B cell (primary cell): ENCODE measurements around the gene FER. TPM values are rescaled to one million over a fixed set of nuclear protein-coding genes. Genes with fewer than 3 reads are reported as not detected.

Experiments used
- ATAC-seq: fragments of 200-7000 bp; cut with Tn5 transposase; one replicate; pipeline ENCODE4 v1.10.0; 2021; ENCODE audit warnings: low read depth, mild to moderate bottlenecking, moderate number of reproducible peaks, moderate library complexity
- CTCF ChIA-PET: fragments of 350-600 bp; sonication (Branson Sonifier 250); formaldehyde crosslinking; loops from one replicate; lab custom pipeline; 2021; ENCODE audit warnings: antibody characterized with exemption, inconsistent platforms; lab: Charles Lee
- POLR2A ChIA-PET: fragments of 350-600 bp; sonication (Branson Sonifier 250); formaldehyde crosslinking; loops from one replicate; lab custom pipeline; 2021; ENCODE audit warnings: antibody characterized with exemption; lab: Charles Lee
- DNase-seq: peaks from one replicate; pipeline ENCODE4 v3.0.0; 2013
- H2AFZ ChIP-seq: 2 replicates; pipeline ENCODE4 v1.6.1; 2012; ENCODE audit warnings: mild to moderate bottlenecking, low read depth, low read length; ENCODE audit not compliant: insufficient read depth, poor library complexity, severe bottlenecking
- H3K27ac ChIP-seq, 2 donors: 1 replicate in 1 of 2; 2 replicates in 1 of 2; pipeline ENCODE4 v1.5.1; 2012 to 2013; ENCODE audit warnings: low read length in 2 of 2, mild to moderate bottlenecking in 2 of 2, moderate library complexity in 1 of 2
- H3K27me3 ChIP-seq, 4 experiments: fragments of 200-600 bp in 1 of 4; sonication (generic) in 1 of 4; replicated peaks in 1 of 4; 1 replicate in 2 of 4; 2 replicates in 2 of 4; pipeline versions ENCODE4 v1.6.1 to v1.7.0; 2013 to 2016; ENCODE audit warnings: low read length in 3 of 4, mild to moderate bottlenecking in 2 of 4, mixed read lengths in 1 of 4, moderate library complexity in 1 of 4; ENCODE audit not compliant: insufficient read depth in 4 of 4, control insufficient read depth in 3 of 4; ENCODE audit errors: control extremely low read depth in 1 of 4
- H3K36me3 ChIP-seq, 2 experiments: replicated peaks in 1 of 2; 1 replicate in 1 of 2; 2 replicates in 1 of 2; pipeline versions ENCODE4 v1.6.1 to v1.7.1; 2013; ENCODE audit warnings: low read length in 1 of 2; ENCODE audit not compliant: insufficient read depth in 2 of 2, control insufficient read depth in 1 of 2; ENCODE audit errors: control extremely low read depth in 1 of 2, extremely low read depth in 1 of 2
- H3K4me1 ChIP-seq, 2 donors: fragments of 200-600 bp in 1 of 2; sonication (generic) in 1 of 2; 1 replicate in 1 of 2; 2 replicates in 1 of 2; pipeline versions ENCODE4 v1.5.1 to v1.6.1; 2013 to 2017; ENCODE audit warnings: low read length in 2 of 2; ENCODE audit not compliant: control insufficient read depth in 2 of 2, insufficient read depth in 2 of 2
- H3K4me2 ChIP-seq: replicated peaks from 2 replicates; pipeline ENCODE3; 2012; ENCODE audit warnings: mild to moderate bottlenecking, low read depth, low read length; ENCODE audit not compliant: poor library complexity, severe bottlenecking
- H3K4me3 ChIP-seq, 5 experiments: fragments of 200-600 bp in 1 of 5; sonication (generic) in 1 of 5; 1 replicate in 3 of 5; 2 replicates in 2 of 5; pipeline versions ENCODE4 v1.5.1 to v1.7.0; 2011 to 2016; ENCODE audit warnings: low read length in 4 of 5, mild to moderate bottlenecking in 4 of 5, low read depth in 2 of 5, control low read depth in 1 of 5, moderate library complexity in 1 of 5; ENCODE audit not compliant: insufficient read depth in 1 of 5; ENCODE audit errors: control extremely low read depth in 1 of 5, extremely low read depth in 1 of 5
- H3K79me2 ChIP-seq: fragments of 200-600 bp; sonication (generic); one replicate; pipeline ENCODE4 v1.6.0; 2016; ENCODE audit warnings: low read length; ENCODE audit not compliant: control insufficient read depth, insufficient read depth
- H3K9ac ChIP-seq: fragments of 200-600 bp; sonication (generic); 2 replicates; pipeline ENCODE4 v1.6.1; 2017; ENCODE audit warnings: mild to moderate bottlenecking, low read length, moderate library complexity
- H3K9me3 ChIP-seq, 3 donors: one replicate each; pipeline versions ENCODE4 v1.6.1 to v1.7.1; 2013; ENCODE audit warnings: low read length in 2 of 3; ENCODE audit not compliant: control insufficient read depth in 2 of 3, insufficient read depth in 1 of 3; ENCODE audit errors: control extremely low read depth in 1 of 3
- H4K20me1 ChIP-seq: 2 replicates; pipeline ENCODE4 v1.6.0; 2012; ENCODE audit warnings: mild to moderate bottlenecking, low read length; ENCODE audit not compliant: insufficient read depth, control insufficient read depth, poor library complexity, severe bottlenecking
- H3K27ac Mint-ChIP-seq: one replicate; pipeline ENCODE4 v1.8.0; 2021; ENCODE audit warnings: mixed read lengths
- H3K27me3 Mint-ChIP-seq: one replicate; pipeline ENCODE4 v1.8.0; 2021; ENCODE audit warnings: mixed read lengths
- H3K4me1 Mint-ChIP-seq: one replicate; pipeline ENCODE4 v1.8.0; 2021; ENCODE audit warnings: mixed read lengths
- H3K4me3 Mint-ChIP-seq: one replicate; pipeline ENCODE4 v1.8.0; 2021; ENCODE audit warnings: mixed read lengths
- H3K9me3 Mint-ChIP-seq: one replicate; pipeline ENCODE4 v1.8.0; 2022; ENCODE audit warnings: mixed read lengths; ENCODE audit not compliant: insufficient read depth
- EZH2 ChIP-seq: IDR thresholded peaks from 2 replicates; pipeline ENCODE4 v1.6.1; 2012; ENCODE audit warnings: borderline replicate concordance, low read depth, mild to moderate bottlenecking, moderate library complexity, low read length; ENCODE audit not compliant: insufficient read depth, poor library complexity, severe bottlenecking
- WGBS: methylation state at CpG from one replicate; pipeline ENCODE4 v1.1.5; 2013; ENCODE audit warnings: missing lambda C conversion rate; ENCODE audit not compliant: insufficient coverage; 5-methylcytosine and 5-hydroxymethylcytosine counted together
- intact Hi-C: fragments of 100-400 bp; cut with micrococcal nuclease; formaldehyde crosslinking; loops from one replicate; pipeline ENCODE4 v1.10.0; 2022
- polyA plus RNA-seq: library from polyadenylated mRNA; depleted of rRNA; stranded (reverse); fragments of >200 nt; gene quantifications from 2 replicates; pipeline ENCODE4 v1.2.3, GENCODE V29; 2012
- total RNA-seq, 2 donors: library from RNA; stranded (reverse); fragments of 120-200 nt in 1 of 2; gene quantifications; 1 replicate in 1 of 2; 2 replicates in 1 of 2; pipeline versions ENCODE4 v1.2.3 to v1.2.4, GENCODE V29; 2013 to 2022
- TF ChIP-seq, protein P1 (sequence below): fragments of 200-600 bp; IDR thresholded peaks from one replicate; pipeline ENCODE4 v1.8.0; 2022; ENCODE audit warnings: antibody characterized with exemption, mild to moderate bottlenecking

FER gene
- total and polyA plus RNA-seq, 2 donors (not counting 1 experiment from before 2014, with no cell fraction given) = 1.3 to 41.3 TPM

DNA sequence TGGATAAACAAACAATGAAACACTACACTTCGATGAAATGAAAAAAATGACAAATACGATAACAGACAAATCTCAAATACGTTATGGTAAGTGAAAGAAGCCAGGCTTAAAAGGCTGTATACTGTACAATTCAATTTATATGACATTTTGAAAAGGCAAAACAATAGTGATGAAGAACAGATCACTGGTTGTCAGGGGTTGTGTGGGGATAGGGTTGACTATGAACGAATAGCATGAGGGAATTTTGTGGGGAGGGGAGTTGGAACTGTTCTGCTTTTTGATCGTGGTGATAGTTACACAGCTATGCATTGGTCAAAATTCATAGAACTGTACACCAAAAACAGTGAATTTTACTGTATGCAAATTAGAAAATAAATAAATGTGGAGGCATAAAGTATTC is 7.8 kb upstream of the FER start:
- Histone ChIP-seq H3K27me3 (no peaks in the 10 kb centered on the region), H3K4me1 (no peaks in the 10 kb centered on the region), H3K27ac (no peak overlapping the region), H2AFZ (no peak overlapping the region), H3K4me3 (no peak overlapping the region), H3K36me3 (no peaks in the 10 kb centered on the region), H3K4me2 (no peak overlapping the region), H4K20me1 (no peaks in the 10 kb centered on the region), H3K9me3 (no peaks in the 10 kb centered on the region), H3K79me2 (no peaks in the 10 kb centered on the region), H3K9ac (no peak overlapping the region)
- intact Hi-C loops = no loop called here
- Mint-ChIP-seq H3K9me3 (no peaks in the 10 kb centered on the region), H3K4me1 (peaks cover 2% of the 10 kb centered on the region), H3K27ac (no peak overlapping the region), H3K27me3 (peaks cover 10% of the 10 kb centered on the region), H3K4me3 (no peak overlapping the region)
- ATAC-seq (no peak), DNase-seq (no peak)
- WGBS = no CpG with 5 or more reads among the region's 5 CpGs
- TF ChIP-seq, protein P1, sequence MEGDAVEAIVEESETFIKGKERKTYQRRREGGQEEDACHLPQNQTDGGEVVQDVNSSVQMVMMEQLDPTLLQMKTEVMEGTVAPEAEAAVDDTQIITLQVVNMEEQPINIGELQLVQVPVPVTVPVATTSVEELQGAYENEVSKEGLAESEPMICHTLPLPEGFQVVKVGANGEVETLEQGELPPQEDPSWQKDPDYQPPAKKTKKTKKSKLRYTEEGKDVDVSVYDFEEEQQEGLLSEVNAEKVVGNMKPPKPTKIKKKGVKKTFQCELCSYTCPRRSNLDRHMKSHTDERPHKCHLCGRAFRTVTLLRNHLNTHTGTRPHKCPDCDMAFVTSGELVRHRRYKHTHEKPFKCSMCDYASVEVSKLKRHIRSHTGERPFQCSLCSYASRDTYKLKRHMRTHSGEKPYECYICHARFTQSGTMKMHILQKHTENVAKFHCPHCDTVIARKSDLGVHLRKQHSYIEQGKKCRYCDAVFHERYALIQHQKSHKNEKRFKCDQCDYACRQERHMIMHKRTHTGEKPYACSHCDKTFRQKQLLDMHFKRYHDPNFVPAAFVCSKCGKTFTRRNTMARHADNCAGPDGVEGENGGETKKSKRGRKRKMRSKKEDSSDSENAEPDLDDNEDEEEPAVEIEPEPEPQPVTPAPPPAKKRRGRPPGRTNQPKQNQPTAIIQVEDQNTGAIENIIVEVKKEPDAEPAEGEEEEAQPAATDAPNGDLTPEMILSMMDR = no peak
- TF ChIP-seq EZH2 = no peak
- POLR2A ChIA-PET = no interaction called here
- CTCF ChIA-PET = no interaction called here

- peaks cover 10% of the 10 kb centered on the region for H3K27me3 Mint-ChIP-seq
- H3K9me3 ChIP-seq = no peaks in the 10 kb centered on the region
- no peaks in the 10 kb centered on the region for H3K27me3 ChIP-seq
- POLR2A ChIA-PET = no interaction called here
- no peak overlapping the region for H3K4me2 ChIP-seq
- no peak overlapping the region for H3K4me3 ChIP-seq
- peaks cover 4% of the 10 kb centered on the region for H3K4me1 Mint-ChIP-seq
- H2AFZ ChIP-seq = no peak overlapping the region
- H3K4me1 ChIP-seq = peaks cover 10 to 12% of the 10 kb centered on the region in 2 donors
- intact Hi-C loops = no loop called here
- no peaks in the 10 kb centered on the region for H4K20me1 ChIP-seq
- H3K4me3 Mint-ChIP-seq = no peak overlapping the region
- no peaks in the 10 kb centered on the region for H3K9me3 Mint-ChIP-seq
- no peaks in the 10 kb centered on the region for H3K36me3 ChIP-seq
- ATAC-seq (no peak), DNase-seq (no peak)
- H3K79me2 ChIP-seq = peaks cover 7% of the 10 kb centered on the region
- H3K27ac Mint-ChIP-seq = no peak overlapping the region
- H3K9ac ChIP-seq = no peak overlapping the region
- no CpG with 5 or more reads among the region's 1 CpG for WGBS
- CTCF ChIA-PET = no interaction called here
- no peak for TF ChIP-seq EZH2
- TF ChIP-seq, protein P1 = no peak
- H3K27ac ChIP-seq = no peak overlapping the region
Observed at GRCh38 chr5:108743319-108743718, 4.4 kb upstream of the FER start.
